ENCODE measurements around the gene MYO9B. TPM values are rescaled to one million over a fixed set of nuclear protein-coding genes. Genes with fewer than 3 reads are reported as not detected.

Gene MYO9B
- total and polyA plus RNA-seq, 11 donors = 24.2 to 89.4 (median 31.3) TPM

DNA sequence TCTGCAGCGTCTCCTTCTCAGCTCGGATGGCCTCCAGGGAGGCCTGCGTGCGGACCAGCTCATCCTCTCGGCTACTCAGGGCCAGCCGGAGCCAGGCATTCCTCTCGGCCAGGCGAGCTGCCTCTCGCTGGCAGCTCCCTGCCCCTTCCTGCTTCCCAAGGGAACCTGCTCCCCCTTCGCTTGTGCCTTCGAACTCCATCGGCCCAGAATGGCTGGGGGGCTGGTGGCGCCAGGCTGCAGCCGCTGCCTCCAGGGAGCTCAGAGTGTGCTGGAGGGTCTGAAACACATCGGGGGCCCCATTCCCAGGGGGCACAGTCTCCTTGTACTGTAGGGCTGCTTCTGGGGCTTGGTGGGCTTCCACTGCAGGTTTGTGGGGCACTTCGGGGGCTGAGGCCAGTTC is 187.0 kb downstream of the MYO9B start:
- TF ChIP-seq POLR2A (IDR thresholded peaks at IDR 0.05) = no peak
- TF ChIP-seq, protein P1, sequence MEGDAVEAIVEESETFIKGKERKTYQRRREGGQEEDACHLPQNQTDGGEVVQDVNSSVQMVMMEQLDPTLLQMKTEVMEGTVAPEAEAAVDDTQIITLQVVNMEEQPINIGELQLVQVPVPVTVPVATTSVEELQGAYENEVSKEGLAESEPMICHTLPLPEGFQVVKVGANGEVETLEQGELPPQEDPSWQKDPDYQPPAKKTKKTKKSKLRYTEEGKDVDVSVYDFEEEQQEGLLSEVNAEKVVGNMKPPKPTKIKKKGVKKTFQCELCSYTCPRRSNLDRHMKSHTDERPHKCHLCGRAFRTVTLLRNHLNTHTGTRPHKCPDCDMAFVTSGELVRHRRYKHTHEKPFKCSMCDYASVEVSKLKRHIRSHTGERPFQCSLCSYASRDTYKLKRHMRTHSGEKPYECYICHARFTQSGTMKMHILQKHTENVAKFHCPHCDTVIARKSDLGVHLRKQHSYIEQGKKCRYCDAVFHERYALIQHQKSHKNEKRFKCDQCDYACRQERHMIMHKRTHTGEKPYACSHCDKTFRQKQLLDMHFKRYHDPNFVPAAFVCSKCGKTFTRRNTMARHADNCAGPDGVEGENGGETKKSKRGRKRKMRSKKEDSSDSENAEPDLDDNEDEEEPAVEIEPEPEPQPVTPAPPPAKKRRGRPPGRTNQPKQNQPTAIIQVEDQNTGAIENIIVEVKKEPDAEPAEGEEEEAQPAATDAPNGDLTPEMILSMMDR (IDR thresholded peaks at IDR 0.05) = no peak
- WGBS, 4 donors = 52 to 68% (median 61%) methylated on average over 11 to 16 of the region's 16 CpGs
- peaks cover 0 to 29% (median 0%) of the 10 kb centered on the region in 9 donors for H3K36me3 ChIP-seq
- peak overlapping the region in 10 of 12 donors; percentile 29 to 83 (median 62) for H3K4me3 ChIP-seq
- no peaks in the 10 kb centered on the region for H3K27me3 ChIP-seq
- DNase-seq = no peak
- peaks cover 0 to 15% (median 7%) of the 10 kb centered on the region in 12 donors for H3K4me1 ChIP-seq
- H3K27ac ChIP-seq = peak overlapping the region in 7 of 12 donors; percentile 12 to 97 (median 90)
- intact Hi-C loops (cut with DNase I) = loop anchor here in 3 of 10 donors (5.0 to 10.0 kb wide), 2 partner anchors 45 to 188 kb away; partner anchors contain the start of genes USE1 (in 2 of the 3), HAUS8 (in 1 of the 3) and MYO9B (in 1 of the 3)
- ATAC-seq = no peak
- H3K9me3 ChIP-seq = peaks cover 0 to 12% (median 2%) of the 10 kb centered on the region in 12 donors

Other genes starting within 250 kb of the MYO9B start
- gene SIN3B, start 246.4 kb upstream of the MYO9B start, total RNA-seq = 10 to 100 TPM; 15.2 to 36.6 (median 24.7) TPM
- gene SIN3B, start 246.4 kb upstream of the MYO9B start, polyA plus RNA-seq = 10 to 100 TPM; 18.2 to 20.7 TPM
- 1 to 10 TPM in 5 of 9 donors, under 1 TPM in 4; 0.12 to 4.1 (median 1.2) TPM for gene F2RL3, start 186.8 kb upstream of the MYO9B start, total RNA-seq
- gene F2RL3, start 186.8 kb upstream of the MYO9B start, polyA plus RNA-seq = 1 to 10 TPM; 1.1 to 4.6 TPM
- gene CPAMD8, start 49.0 kb upstream of the MYO9B start, total RNA-seq = 10 to 100 TPM in 7 of 9 donors, 1 to 10 TPM in 2; 5.2 to 49.5 (median 16.9) TPM
- gene CPAMD8, start 49.0 kb upstream of the MYO9B start, polyA plus RNA-seq = 10 to 100 TPM in 1 of 2 donors, 1 to 10 TPM in 1; 9.6 to 36.3 TPM
- 1 to 10 TPM; 2.1 to 9.2 (median 4.7) TPM for gene HAUS8, start 325 bp upstream of the MYO9B start, total RNA-seq
- gene HAUS8, start 325 bp upstream of the MYO9B start, polyA plus RNA-seq = 1 to 10 TPM; 4.2 to 5.1 TPM
- 10 to 100 TPM; 22.5 to 34.4 (median 25.8) TPM for gene USE1, start 139.6 kb downstream of the MYO9B start, total RNA-seq
- 10 to 100 TPM; 60.6 to 69.6 TPM for gene USE1, start 139.6 kb downstream of the MYO9B start, polyA plus RNA-seq
- 10 to 100 TPM in 6 of 9 donors, 1 to 10 TPM in 3; 8.7 to 27.2 (median 16.8) TPM for gene OCEL1, start 150.4 kb downstream of the MYO9B start, total RNA-seq
- 10 to 100 TPM; 15.6 to 35.2 TPM for gene OCEL1, start 150.4 kb downstream of the MYO9B start, polyA plus RNA-seq
- gene NR2F6, start 170.1 kb downstream of the MYO9B start, total RNA-seq = 100 to 1,000 TPM in 2 of 9 donors, 10 to 100 TPM in 7; 34.7 to 117 (median 47.0) TPM
- gene NR2F6, start 170.1 kb downstream of the MYO9B start, polyA plus RNA-seq = 10 to 100 TPM; 30.8 to 38.3 TPM
- 10 to 100 TPM in 1 of 9 donors, 1 to 10 TPM in 8; 3.7 to 14.6 (median 7.3) TPM for gene USHBP1, start 189.0 kb downstream of the MYO9B start, total RNA-seq
- 10 to 100 TPM; 11.1 to 12.4 TPM for gene USHBP1, start 189.0 kb downstream of the MYO9B start, polyA plus RNA-seq
- 10 to 100 TPM; 60.9 to 92.4 (median 75.9) TPM for gene BABAM1, start 191.7 kb downstream of the MYO9B start, total RNA-seq
- gene BABAM1, start 191.7 kb downstream of the MYO9B start, polyA plus RNA-seq = 10 to 100 TPM; 67.2 to 73.5 TPM
- under 1 TPM in 7 of 9 donors, not detected in 2; 0.07 to 0.44 (median 0.23) TPM for gene ANKLE1, start 206.1 kb downstream of the MYO9B start, total RNA-seq
- gene ANKLE1, start 206.1 kb downstream of the MYO9B start, polyA plus RNA-seq = under 1 TPM; 0.08 to 0.36 TPM
- gene ABHD8, start 227.6 kb downstream of the MYO9B start, total RNA-seq = 10 to 100 TPM in 5 of 9 donors, 1 to 10 TPM in 4; 7.4 to 21.8 (median 10.3) TPM
- gene ABHD8, start 227.6 kb downstream of the MYO9B start, polyA plus RNA-seq = 10 to 100 TPM; 11.6 to 19.2 TPM
- 100 to 1,000 TPM in 8 of 9 donors, 10 to 100 TPM in 1; 97.8 to 389 (median 174) TPM for gene MRPL34, start 230.1 kb downstream of the MYO9B start, total RNA-seq
- 100 to 1,000 TPM; 296 to 325 TPM for gene MRPL34, start 230.1 kb downstream of the MYO9B start, polyA plus RNA-seq
- gene DDA1, start 233.8 kb downstream of the MYO9B start, total RNA-seq = 10 to 100 TPM; 13.9 to 47.1 (median 35.7) TPM
- gene DDA1, start 233.8 kb downstream of the MYO9B start, polyA plus RNA-seq = 10 to 100 TPM; 64.8 to 84.6 TPM

Data from heart left ventricle (tissue), 16 donors.